Hepatocyte (in vitro differentiated cells): ENCODE measurements around the gene PCDH7. TPM values are rescaled to one million over a fixed set of nuclear protein-coding genes. Genes with fewer than 3 reads are reported as not detected.

Experiments used
- DNase-seq: peaks from one replicate; pipeline ENCODE4 v3.0.0-alpha.2; 2016; ENCODE audit warnings: low spot score
- H2AFZ ChIP-seq: fragments of 200-600 bp; sonication (generic); 2 replicates; pipeline ENCODE4 v1.6.0; 2016; ENCODE audit warnings: antibody characterized with exemption, mild to moderate bottlenecking
- H3K27ac ChIP-seq: fragments of 200-600 bp; sonication (generic); 2 replicates; pipeline ENCODE4 v1.5.1; 2016; ENCODE audit warnings: mild to moderate bottlenecking
- H3K27me3 ChIP-seq: fragments of 200-600 bp; sonication (generic); 2 replicates; pipeline ENCODE4 v1.6.1; 2016
- H3K36me3 ChIP-seq: fragments of 200-600 bp; sonication (generic); replicated peaks from 2 replicates; pipeline ENCODE4 v1.5.1; 2016; ENCODE audit warnings: low read depth; ENCODE audit not compliant: insufficient read depth
- H3K4me1 ChIP-seq: fragments of 200-600 bp; sonication (generic); 2 replicates; pipeline ENCODE4 v1.5.1; 2016; ENCODE audit warnings: mild to moderate bottlenecking, moderate library complexity; ENCODE audit not compliant: insufficient read depth
- H3K4me2 ChIP-seq: fragments of 200-600 bp; sonication (generic); 2 replicates; pipeline ENCODE4 v1.6.0; 2016
- H3K4me3 ChIP-seq: fragments of 200-600 bp; sonication (generic); 2 replicates; pipeline ENCODE4 v1.5.1; 2016; ENCODE audit warnings: mild to moderate bottlenecking
- H3K79me2 ChIP-seq: fragments of 200-600 bp; sonication (generic); 2 replicates; pipeline ENCODE4 v1.6.0; 2017; ENCODE audit warnings: mild to moderate bottlenecking
- H3K9me2 ChIP-seq: fragments of 200-600 bp; sonication (generic); replicated peaks from 2 replicates; pipeline ENCODE4 v1.6.0; 2017; ENCODE audit warnings: mild to moderate bottlenecking; ENCODE audit not compliant: insufficient read depth
- H3K9me3 ChIP-seq: fragments of 200-600 bp; sonication (generic); 2 replicates; pipeline ENCODE4 v1.5.1; 2016; ENCODE audit warnings: low read depth, mild to moderate bottlenecking
- H4K20me1 ChIP-seq: fragments of 200-600 bp; sonication (generic); 2 replicates; pipeline ENCODE4 v1.6.0; 2016; ENCODE audit warnings: mild to moderate bottlenecking; ENCODE audit not compliant: insufficient read depth, poor library complexity, severe bottlenecking
- CTCF ChIP-seq: fragments of 200-600 bp; sonication (generic); IDR thresholded peaks from 2 replicates; pipeline ENCODE4 v1.5.1; 2016; ENCODE audit warnings: antibody characterized with exemption, mild to moderate bottlenecking; ENCODE audit not compliant: poor library complexity
- EZH2 ChIP-seq: fragments of 200-600 bp; sonication (generic); IDR thresholded peaks from 2 replicates; pipeline ENCODE4 v1.6.1; 2016; ENCODE audit warnings: antibody characterized with exemption, mild to moderate bottlenecking, borderline replicate concordance
- EZH2phosphoT487 ChIP-seq: fragments of 200-600 bp; sonication (generic); IDR thresholded peaks from one replicate; pipeline ENCODE4 v1.6.1; 2018; ENCODE audit warnings: antibody characterized with exemption, mild to moderate bottlenecking, low read depth, moderate library complexity; ENCODE audit not compliant: unreplicated experiment, severe bottlenecking
- WGBS: methylation state at CpG from one replicate; pipeline ENCODE4 v1.1.6; 2016; ENCODE audit warnings: low lambda C conversion rate; ENCODE audit errors: missing lambda C conversion rate; 5-methylcytosine and 5-hydroxymethylcytosine counted together
- polyA plus RNA-seq: library from polyadenylated mRNA; unstranded; fragments of >200 nt; fragmentation: Nextera tagmentation; extraction: Ambion mirVana; gene quantifications from 2 replicates; pipeline ENCODE4 v1.2.1, GENCODE V29; 2016
- total RNA-seq: library from RNA; depleted of rRNA; stranded (reverse); fragments of >200 nt; gene quantifications from 2 replicates; pipeline ENCODE4 v1.2.3, GENCODE V29; 2014

PCDH7 gene
- total and polyA plus RNA-seq, 2 experiments from 2014 or later, result 34.0 to 59.9 TPM

- H3K79me2 ChIP-seq, result peaks cover 87% of the 10 kb centered on the region
- H3K36me3 ChIP-seq, result no peaks in the 10 kb centered on the region
- WGBS, result 25% methylated on average over 4 of the region's 4 CpGs
- H3K27me3 ChIP-seq, result no peaks in the 10 kb centered on the region
- H3K9me3 ChIP-seq, result no peaks in the 10 kb centered on the region
- no peaks in the 10 kb centered on the region for H3K4me1 ChIP-seq
- H4K20me1 ChIP-seq, result peaks cover 27% of the 10 kb centered on the region
- TF ChIP-seq EZH2phosphoT487 (no peak), CTCF (no peak), EZH2 (no peak)
- H3K4me3 ChIP-seq, result peak overlapping the region; percentile 60
- H3K9me2 ChIP-seq, result no peaks in the 10 kb centered on the region
- no peak overlapping the region for H3K27ac ChIP-seq
- no peak overlapping the region for H2AFZ ChIP-seq
- no peak for DNase-seq
- peak overlapping the region; percentile 95 for H3K4me2 ChIP-seq
Observed at GRCh38 chr4:30724247-30724646, 4.1 kb downstream of the PCDH7 start.

GRCh38 chr4:30725562-30725961 lies 5.4 kb downstream of the PCDH7 start:
- no peak overlapping the region for H3K27ac ChIP-seq
- peaks cover 27% of the 10 kb centered on the region for H4K20me1 ChIP-seq
- H3K79me2 ChIP-seq, result peaks cover 99% of the 10 kb centered on the region
- no peaks in the 10 kb centered on the region for H3K9me2 ChIP-seq
- no peaks in the 10 kb centered on the region for H3K27me3 ChIP-seq
- no peak for TF ChIP-seq EZH2
- no peak for TF ChIP-seq CTCF
- TF ChIP-seq EZH2phosphoT487, result no peak
- H3K4me2 ChIP-seq, result peak overlapping the region; percentile 95
- no peak overlapping the region for H2AFZ ChIP-seq
- WGBS, result 36% methylated on average over 2 of the region's 2 CpGs
- DNase-seq, result no peak
- H3K4me1 ChIP-seq, result no peaks in the 10 kb centered on the region
- no peaks in the 10 kb centered on the region for H3K9me3 ChIP-seq
- no peaks in the 10 kb centered on the region for H3K36me3 ChIP-seq
- peak overlapping the region; percentile 60 for H3K4me3 ChIP-seq

GRCh38 chr4:30726090-30726675 lies 6.0 kb downstream of the PCDH7 start:
- TF ChIP-seq EZH2phosphoT487 (no peak), EZH2 (no peak), CTCF (no peak)
- Histone ChIP-seq H3K4me3 (peak overlapping the region; percentile 60), H3K27ac (no peak overlapping the region), H3K27me3 (no peaks in the 10 kb centered on the region), H3K9me2 (no peaks in the 10 kb centered on the region), H3K9me3 (no peaks in the 10 kb centered on the region), H3K4me1 (no peaks in the 10 kb centered on the region), H3K36me3 (no peaks in the 10 kb centered on the region), H3K79me2 (peaks cover 97% of the 10 kb centered on the region), H3K4me2 (peak overlapping the region; percentile 95), H4K20me1 (peaks cover 27% of the 10 kb centered on the region), H2AFZ (no peak overlapping the region)
- 11% methylated on average over 2 of the region's 2 CpGs for WGBS
- no peak for DNase-seq

GRCh38 chr4:30727409-30727808 lies 7.2 kb downstream of the PCDH7 start:
- H3K79me2 ChIP-seq, result peaks cover 90% of the 10 kb centered on the region
- H3K9me2 ChIP-seq, result no peaks in the 10 kb centered on the region
- H3K4me1 ChIP-seq, result no peaks in the 10 kb centered on the region
- 56% methylated on average over 2 of the region's 2 CpGs for WGBS
- no peak overlapping the region for H3K27ac ChIP-seq
- H3K36me3 ChIP-seq, result no peaks in the 10 kb centered on the region
- no peak overlapping the region for H3K4me3 ChIP-seq
- no peaks in the 10 kb centered on the region for H3K27me3 ChIP-seq
- DNase-seq, result no peak
- no peak for TF ChIP-seq CTCF
- no peak for TF ChIP-seq EZH2
- no peak for TF ChIP-seq EZH2phosphoT487
- peak overlapping the region; percentile 95 for H3K4me2 ChIP-seq
- H2AFZ ChIP-seq, result no peak overlapping the region
- H4K20me1 ChIP-seq, result peaks cover 27% of the 10 kb centered on the region
- no peaks in the 10 kb centered on the region for H3K9me3 ChIP-seq
